ENCODE data around the gene PRKG1.

The PRKG1 gene

DNA sequence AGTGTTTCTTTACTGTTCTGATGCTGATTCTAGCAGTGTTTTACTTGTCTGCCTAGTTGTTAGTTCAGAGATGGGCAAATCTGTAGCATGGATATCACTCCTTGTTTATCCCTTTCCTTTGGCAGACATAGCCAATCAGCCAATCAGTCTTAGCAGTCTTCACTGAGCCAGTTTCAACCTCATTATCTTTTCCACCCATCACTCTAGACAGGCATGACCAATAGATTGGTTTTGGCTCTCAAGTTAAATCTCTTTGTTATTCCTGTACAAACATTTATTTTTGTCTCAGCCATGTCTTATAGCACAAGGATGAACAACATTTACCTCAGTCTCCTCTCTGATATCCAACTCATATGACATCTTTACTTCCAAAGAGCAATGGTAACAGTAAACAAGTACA is 109.5 kb downstream of the PRKG1 start:
- Histone ChIP-seq H3K9ac (ENCODE audit: low read length) (no peak overlapping the region), H3K27ac (ENCODE audit: low read length) (no peak overlapping the region), H3K36me3 (replicated peaks; ENCODE audit: low read depth, low read length) (no peaks in the 10 kb centered on the region), H3K27me3 (ENCODE audit: low read depth, low read length) (no peaks in the 10 kb centered on the region), H2AFZ (ENCODE audit: low read depth, low read length) (no peak overlapping the region), H4K20me1 (ENCODE audit: insufficient read depth, low read length) (no peaks in the 10 kb centered on the region), H3K4me3 (ENCODE audit: low read length) (no peak overlapping the region), H3K9me3 (ENCODE audit: insufficient read depth, low read length) (no peaks in the 10 kb centered on the region), H3K4me1 (ENCODE audit: low read length) (no peaks in the 10 kb centered on the region), H3K79me2 (ENCODE audit: low read length) (no peaks in the 10 kb centered on the region), H3K4me2 (ENCODE audit: low read length) (no peak overlapping the region)
- TF ChIP-seq, protein P1, sequence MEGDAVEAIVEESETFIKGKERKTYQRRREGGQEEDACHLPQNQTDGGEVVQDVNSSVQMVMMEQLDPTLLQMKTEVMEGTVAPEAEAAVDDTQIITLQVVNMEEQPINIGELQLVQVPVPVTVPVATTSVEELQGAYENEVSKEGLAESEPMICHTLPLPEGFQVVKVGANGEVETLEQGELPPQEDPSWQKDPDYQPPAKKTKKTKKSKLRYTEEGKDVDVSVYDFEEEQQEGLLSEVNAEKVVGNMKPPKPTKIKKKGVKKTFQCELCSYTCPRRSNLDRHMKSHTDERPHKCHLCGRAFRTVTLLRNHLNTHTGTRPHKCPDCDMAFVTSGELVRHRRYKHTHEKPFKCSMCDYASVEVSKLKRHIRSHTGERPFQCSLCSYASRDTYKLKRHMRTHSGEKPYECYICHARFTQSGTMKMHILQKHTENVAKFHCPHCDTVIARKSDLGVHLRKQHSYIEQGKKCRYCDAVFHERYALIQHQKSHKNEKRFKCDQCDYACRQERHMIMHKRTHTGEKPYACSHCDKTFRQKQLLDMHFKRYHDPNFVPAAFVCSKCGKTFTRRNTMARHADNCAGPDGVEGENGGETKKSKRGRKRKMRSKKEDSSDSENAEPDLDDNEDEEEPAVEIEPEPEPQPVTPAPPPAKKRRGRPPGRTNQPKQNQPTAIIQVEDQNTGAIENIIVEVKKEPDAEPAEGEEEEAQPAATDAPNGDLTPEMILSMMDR (IDR thresholded peaks at IDR 0.05; ENCODE audit: low read depth, low read length) = no peak
- TF ChIP-seq EZH2phosphoT487 (IDR thresholded peaks at IDR 0.05; ENCODE audit: low read depth) = no peak

GRCh38 chr10:51186361-51186760 is 112.1 kb downstream of the PRKG1 start:
- Histone ChIP-seq H3K79me2 (ENCODE audit: low read length) (no peaks in the 10 kb centered on the region), H2AFZ (ENCODE audit: low read depth, low read length) (no peak overlapping the region), H3K27ac (ENCODE audit: low read length) (no peak overlapping the region), H3K4me1 (ENCODE audit: low read length) (no peaks in the 10 kb centered on the region), H3K36me3 (replicated peaks; ENCODE audit: low read depth, low read length) (no peaks in the 10 kb centered on the region), H3K4me2 (ENCODE audit: low read length) (no peak overlapping the region), H4K20me1 (ENCODE audit: insufficient read depth, low read length) (no peaks in the 10 kb centered on the region), H3K4me3 (ENCODE audit: low read length) (no peak overlapping the region), H3K27me3 (ENCODE audit: low read depth, low read length) (no peaks in the 10 kb centered on the region), H3K9ac (ENCODE audit: low read length) (no peak overlapping the region), H3K9me3 (ENCODE audit: insufficient read depth, low read length) (no peaks in the 10 kb centered on the region)
- TF ChIP-seq EZH2phosphoT487 (IDR thresholded peaks at IDR 0.05; ENCODE audit: low read depth) = no peak
- TF ChIP-seq, protein P1 (IDR thresholded peaks at IDR 0.05; ENCODE audit: low read depth, low read length) = no peak

DNA sequence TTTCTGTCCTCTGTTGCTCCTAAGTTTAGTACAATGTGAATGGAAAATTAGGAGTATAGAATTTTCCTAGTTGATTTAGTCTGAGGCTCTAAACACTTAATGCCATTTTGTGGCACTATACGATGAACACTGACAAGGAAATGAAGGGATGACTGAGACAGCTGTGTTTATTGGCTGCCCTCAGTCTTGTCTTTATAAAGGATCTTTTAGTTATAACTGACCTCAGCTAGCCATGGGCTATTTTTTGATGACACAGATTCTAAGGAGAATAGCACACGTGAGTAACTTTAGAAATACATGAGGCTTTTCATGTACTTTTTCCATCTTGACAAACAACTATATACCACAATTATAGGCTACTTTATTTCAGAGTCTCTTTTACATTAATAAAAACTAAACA is 113.7 kb downstream of the PRKG1 start:
- Histone ChIP-seq H3K9ac (ENCODE audit: low read length) (no peak overlapping the region), H2AFZ (ENCODE audit: low read depth, low read length) (no peak overlapping the region), H3K79me2 (ENCODE audit: low read length) (no peaks in the 10 kb centered on the region), H4K20me1 (ENCODE audit: insufficient read depth, low read length) (no peaks in the 10 kb centered on the region), H3K4me3 (ENCODE audit: low read length) (no peak overlapping the region), H3K4me1 (ENCODE audit: low read length) (no peaks in the 10 kb centered on the region), H3K27me3 (ENCODE audit: low read depth, low read length) (no peaks in the 10 kb centered on the region), H3K9me3 (ENCODE audit: insufficient read depth, low read length) (no peaks in the 10 kb centered on the region), H3K27ac (ENCODE audit: low read length) (no peak overlapping the region), H3K4me2 (ENCODE audit: low read length) (no peak overlapping the region), H3K36me3 (replicated peaks; ENCODE audit: low read depth, low read length) (no peaks in the 10 kb centered on the region)
- no peak for TF ChIP-seq EZH2phosphoT487 (IDR thresholded peaks at IDR 0.05; ENCODE audit: low read depth)
- TF ChIP-seq, protein P1 (IDR thresholded peaks at IDR 0.05; ENCODE audit: low read depth, low read length) = no peak

- H3K9me3 ChIP-seq (ENCODE audit: insufficient read depth, low read length) = no peaks in the 10 kb centered on the region
- H3K4me2 ChIP-seq (ENCODE audit: low read length) = no peak overlapping the region
- H2AFZ ChIP-seq (ENCODE audit: low read depth, low read length) = no peak overlapping the region
- no peaks in the 10 kb centered on the region for H3K27me3 ChIP-seq (ENCODE audit: low read depth, low read length)
- H3K9ac ChIP-seq (ENCODE audit: low read length) = no peak overlapping the region
- no peak overlapping the region for H3K27ac ChIP-seq (ENCODE audit: low read length)
- no peaks in the 10 kb centered on the region for H3K36me3 ChIP-seq (replicated peaks; ENCODE audit: low read depth, low read length)
- no peak overlapping the region for H3K4me3 ChIP-seq (ENCODE audit: low read length)
- H3K4me1 ChIP-seq (ENCODE audit: low read length) = no peaks in the 10 kb centered on the region
- TF ChIP-seq, protein P1 (IDR thresholded peaks at IDR 0.05; ENCODE audit: low read depth, low read length) = no peak
- TF ChIP-seq EZH2phosphoT487 (IDR thresholded peaks at IDR 0.05; ENCODE audit: low read depth) = no peak
- no peaks in the 10 kb centered on the region for H4K20me1 ChIP-seq (ENCODE audit: insufficient read depth, low read length)
- H3K79me2 ChIP-seq (ENCODE audit: low read length) = no peaks in the 10 kb centered on the region
Measured at GRCh38 chr10:51188866-51189265, 114.6 kb downstream of the PRKG1 start.

Data from OCI-LY3 (cell line).